Trophoblast cell (in vitro differentiated cells and primary cell): ENCODE results near the gene NEU4.
A peak's percentile ranks its signal among the peaks of the same experiment; 100 is the strongest.

Experiments
- DNase-seq, 2 donors: peaks; one replicate each; pipeline ENCODE4 v3.0.0-alpha.2; 2016
- H2AFZ ChIP-seq: 2 replicates; pipeline ENCODE4 v1.6.1; 2013; ENCODE audit warnings: low read length, moderate library complexity, mild to moderate bottlenecking; ENCODE audit not compliant: insufficient read depth, poor library complexity
- H2AK5ac ChIP-seq: 2 replicates; pipeline ENCODE4 v1.6.1; 2013; ENCODE audit warnings: mild to moderate bottlenecking, low read length
- H2BK120ac ChIP-seq: 2 replicates; pipeline ENCODE4 v1.6.1; 2013; ENCODE audit warnings: low read length, mild to moderate bottlenecking, moderate library complexity; ENCODE audit not compliant: insufficient read depth, poor library complexity
- H2BK12ac ChIP-seq: 2 replicates; pipeline ENCODE4 v1.6.1; 2013; ENCODE audit warnings: mild to moderate bottlenecking, low read length, moderate library complexity
- H2BK5ac ChIP-seq: 2 replicates; pipeline ENCODE4 v1.6.1; 2013; ENCODE audit warnings: low read length, low read depth, moderate library complexity, mild to moderate bottlenecking; ENCODE audit not compliant: poor library complexity
- H3K14ac ChIP-seq: 2 replicates; pipeline ENCODE4 v1.6.1; 2013; ENCODE audit warnings: mild to moderate bottlenecking, low read length
- H3K18ac ChIP-seq: 2 replicates; pipeline ENCODE4 v1.6.1; 2013; ENCODE audit warnings: mild to moderate bottlenecking, low read length
- H3K23ac ChIP-seq: 2 replicates; pipeline ENCODE4 v1.6.1; 2013; ENCODE audit warnings: low read length
- H3K27ac ChIP-seq: 2 replicates; pipeline ENCODE4 v1.5.1; 2013; ENCODE audit warnings: low read depth, mild to moderate bottlenecking, inconsistent platforms, low read length, moderate library complexity
- H3K27me3 ChIP-seq: 2 replicates; pipeline ENCODE4 v1.6.1; 2013; ENCODE audit warnings: inconsistent platforms, mild to moderate bottlenecking, low read length, moderate library complexity; ENCODE audit not compliant: insufficient read depth
- H3K36me3 ChIP-seq, 2 experiments: 1 replicate in 1 of 2; 2 replicates in 1 of 2; pipeline ENCODE4 v1.6.1; 2013; ENCODE audit warnings: low read length in 2 of 2, mild to moderate bottlenecking in 2 of 2, moderate library complexity in 1 of 2; ENCODE audit not compliant: insufficient read depth in 2 of 2, control insufficient read depth in 1 of 2
- H3K4ac ChIP-seq: 2 replicates; pipeline ENCODE4 v1.6.1; 2013; ENCODE audit warnings: low read depth, mild to moderate bottlenecking, low read length, moderate library complexity
- H3K4me1 ChIP-seq, 2 experiments: 1 replicate in 1 of 2; 2 replicates in 1 of 2; pipeline ENCODE4 v1.6.1; 2013; ENCODE audit warnings: low read length in 2 of 2, mild to moderate bottlenecking in 2 of 2, moderate library complexity in 1 of 2; ENCODE audit not compliant: insufficient read depth in 2 of 2, control insufficient read depth in 1 of 2
- H3K4me2 ChIP-seq: 2 replicates; pipeline ENCODE4 v1.6.1; 2013; ENCODE audit warnings: inconsistent platforms, mild to moderate bottlenecking, low read length, moderate library complexity
- H3K4me3 ChIP-seq: 2 replicates; pipeline ENCODE4 v1.5.1; 2013; ENCODE audit warnings: mild to moderate bottlenecking, low read depth, low read length, inconsistent platforms
- H3K79me1 ChIP-seq: one replicate; pipeline ENCODE4 v1.6.1; 2013; ENCODE audit warnings: low read length
- H3K79me2 ChIP-seq: 2 replicates; pipeline ENCODE4 v1.6.1; 2013; ENCODE audit warnings: low read length, mild to moderate bottlenecking; ENCODE audit not compliant: control insufficient read depth, insufficient read depth, poor library complexity
- H3K9ac ChIP-seq: 2 replicates; pipeline ENCODE4 v1.6.1; 2013; ENCODE audit warnings: mild to moderate bottlenecking, low read length
- H3K9me3 ChIP-seq: 2 replicates; pipeline ENCODE4 v1.6.1; 2013; ENCODE audit warnings: low read depth, mild to moderate bottlenecking, control low read depth, inconsistent platforms, low read length; ENCODE audit not compliant: insufficient read depth
- H4K12ac ChIP-seq: 2 replicates; pipeline ENCODE4 v1.6.1; 2013; ENCODE audit warnings: low read depth, mild to moderate bottlenecking, low read length, moderate library complexity
- H4K8ac ChIP-seq: 2 replicates; pipeline ENCODE4 v1.6.1; 2013; ENCODE audit warnings: low read depth, mild to moderate bottlenecking, low read length, moderate library complexity
- H4K91ac ChIP-seq: one replicate; pipeline ENCODE4 v1.6.1; 2013; ENCODE audit warnings: low read depth, mild to moderate bottlenecking, low read length, moderate library complexity
- WGBS: extraction: QIAGEN DNeasy Blood & Tissue Kit; methylation state at CpG from one replicate; pipeline ENCODE4 v1.1.7; 2013; ENCODE audit warnings: missing lambda C conversion rate; ENCODE audit not compliant: insufficient read length, insufficient coverage; ENCODE audit errors: extremely low coverage; 5-methylcytosine and 5-hydroxymethylcytosine counted together

The NEU4 gene

DNA sequence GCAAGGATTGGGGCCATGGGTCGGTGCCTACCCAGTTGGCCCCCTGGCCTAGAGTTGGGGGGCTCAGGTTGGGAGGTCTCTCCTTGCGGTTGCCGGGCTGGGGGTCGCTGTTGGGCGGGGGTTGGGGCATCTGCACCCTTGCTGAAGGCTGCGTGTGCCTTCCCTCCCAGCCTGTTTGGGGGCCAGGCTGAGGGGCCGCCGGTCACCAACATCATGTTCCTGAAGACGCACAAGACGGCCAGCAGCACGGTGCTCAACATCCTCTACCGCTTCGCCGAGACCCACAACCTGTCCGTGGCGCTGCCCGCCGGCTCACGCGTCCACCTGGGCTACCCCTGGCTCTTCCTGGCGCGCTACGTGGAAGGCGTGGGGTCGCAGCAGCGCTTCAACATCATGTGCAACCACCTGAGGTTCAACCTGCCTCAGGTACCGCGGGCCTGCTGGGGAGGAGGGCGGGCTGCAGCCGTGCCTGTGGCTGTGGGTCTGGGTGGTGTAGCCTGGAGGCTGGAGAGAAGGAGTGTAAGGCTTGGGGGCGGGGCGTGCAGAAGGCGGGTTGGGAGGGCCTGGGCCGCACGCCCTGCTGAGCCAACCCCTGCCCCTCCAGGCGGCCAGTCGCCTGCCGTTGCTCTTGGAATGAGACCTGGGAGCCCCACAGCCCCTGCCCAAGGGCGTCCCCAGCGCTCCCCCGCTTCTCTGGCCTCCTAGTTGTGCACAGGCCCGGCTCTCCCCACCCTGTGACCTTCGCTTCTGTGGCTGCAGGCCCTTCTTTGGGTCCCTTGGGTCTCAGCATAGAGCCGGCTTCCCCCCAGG, 7.2 kb upstream of the NEU4 start:
- H2BK5ac ChIP-seq = no peak overlapping the region
- H2BK120ac ChIP-seq = no peak overlapping the region
- no peak overlapping the region for H3K4me2 ChIP-seq
- peaks cover 4 to 6% of the 10 kb centered on the region in 2 experiments for H3K4me1 ChIP-seq
- H4K91ac ChIP-seq = no peak overlapping the region
- H3K9ac ChIP-seq = no peak overlapping the region
- H3K27me3 ChIP-seq = no peaks in the 10 kb centered on the region
- no peak overlapping the region for H2AK5ac ChIP-seq
- no peak overlapping the region for H4K12ac ChIP-seq
- H3K79me1 ChIP-seq = peaks cover 5% of the 10 kb centered on the region
- H3K27ac ChIP-seq = no peak overlapping the region
- no peak overlapping the region for H2AFZ ChIP-seq
- H3K14ac ChIP-seq = no peak overlapping the region
- no peak overlapping the region for H2BK12ac ChIP-seq
- no peak overlapping the region for H3K18ac ChIP-seq
- no peak overlapping the region for H3K4ac ChIP-seq
- no peak overlapping the region for H4K8ac ChIP-seq
- H3K36me3 ChIP-seq = no peaks in the 10 kb centered on the region
- H3K79me2 ChIP-seq = no peaks in the 10 kb centered on the region
- WGBS = no CpG with 5 or more reads among the region's 44 CpGs
- H3K23ac ChIP-seq = no peak overlapping the region
- DNase-seq = no peak
- no peak overlapping the region for H3K4me3 ChIP-seq
- H3K9me3 ChIP-seq = peaks cover 4% of the 10 kb centered on the region

- Histone ChIP-seq H3K79me1 (peaks cover 5% of the 10 kb centered on the region), H3K18ac (no peak overlapping the region), H3K4ac (no peak overlapping the region), H3K27ac (no peak overlapping the region), H2AK5ac (no peak overlapping the region), H3K9ac (no peak overlapping the region), H4K12ac (no peak overlapping the region), H3K27me3 (no peaks in the 10 kb centered on the region), H2BK5ac (no peak overlapping the region), H3K14ac (no peak overlapping the region), H2AFZ (no peak overlapping the region), H4K8ac (no peak overlapping the region), H3K4me2 (no peak overlapping the region), H3K79me2 (no peaks in the 10 kb centered on the region), H3K9me3 (peaks cover 4% of the 10 kb centered on the region), H4K91ac (no peak overlapping the region), H3K4me1 (peaks cover 4 to 6% of the 10 kb centered on the region in 2 experiments), H3K23ac (no peak overlapping the region), H2BK120ac (no peak overlapping the region), H3K4me3 (no peak overlapping the region), H3K36me3 (no peaks in the 10 kb centered on the region), H2BK12ac (no peak overlapping the region)
- WGBS = no CpG with 5 or more reads among the region's 32 CpGs
- DNase-seq = no peak
Observed at GRCh38 chr2:241802421-241803318, 6.3 kb upstream of the NEU4 start.

DNA sequence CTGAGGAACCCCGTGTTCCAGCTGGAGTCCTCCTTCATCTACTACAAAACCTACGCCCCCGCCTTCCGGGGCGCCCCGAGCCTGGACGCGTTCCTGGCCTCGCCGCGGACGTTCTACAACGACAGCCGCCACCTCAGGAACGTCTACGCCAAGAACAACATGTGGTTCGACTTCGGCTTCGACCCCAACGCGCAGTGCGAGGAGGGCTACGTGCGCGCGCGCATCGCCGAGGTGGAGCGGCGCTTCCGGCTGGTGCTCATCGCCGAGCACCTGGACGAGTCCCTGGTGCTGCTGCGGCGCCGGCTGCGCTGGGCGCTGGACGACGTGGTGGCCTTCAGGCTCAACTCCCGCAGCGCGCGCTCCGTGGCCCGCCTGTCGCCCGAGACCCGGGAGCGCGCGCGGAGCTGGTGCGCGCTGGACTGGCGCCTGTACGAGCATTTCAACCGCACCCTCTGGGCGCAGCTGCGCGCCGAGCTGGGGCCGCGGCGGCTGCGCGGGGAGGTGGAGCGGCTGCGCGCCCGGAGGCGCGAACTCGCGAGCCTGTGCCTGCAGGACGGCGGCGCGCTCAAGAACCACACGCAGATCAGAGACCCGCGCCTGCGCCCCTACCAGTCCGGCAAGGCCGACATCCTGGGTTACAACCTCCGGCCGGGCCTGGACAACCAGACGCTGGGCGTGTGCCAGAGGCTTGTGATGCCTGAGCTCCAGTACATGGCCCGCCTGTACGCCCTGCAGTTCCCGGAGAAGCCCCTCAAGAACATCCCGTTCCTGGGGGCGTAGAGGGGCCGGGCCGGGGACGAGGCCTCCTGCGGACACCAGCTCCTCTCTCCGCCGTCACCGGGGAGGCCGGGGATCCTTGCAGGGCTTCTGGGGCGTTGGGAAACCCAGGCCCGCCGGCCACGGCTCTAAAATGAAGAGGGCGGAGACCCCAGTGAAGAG, 5.3 kb upstream of the NEU4 start:
- Histone ChIP-seq H3K4me1 (peaks cover 4 to 6% of the 10 kb centered on the region in 2 experiments), H3K18ac (no peak overlapping the region), H2BK5ac (no peak overlapping the region), H2AFZ (no peak overlapping the region), H3K23ac (no peak overlapping the region), H3K27me3 (no peaks in the 10 kb centered on the region), H3K36me3 (no peaks in the 10 kb centered on the region), H3K9ac (no peak overlapping the region), H4K12ac (no peak overlapping the region), H3K14ac (no peak overlapping the region), H3K9me3 (peaks cover 4% of the 10 kb centered on the region), H3K27ac (no peak overlapping the region), H2BK12ac (no peak overlapping the region), H3K79me2 (no peaks in the 10 kb centered on the region), H3K4me3 (no peak overlapping the region), H2BK120ac (no peak overlapping the region), H2AK5ac (no peak overlapping the region), H4K8ac (no peak overlapping the region), H4K91ac (no peak overlapping the region), H3K4ac (no peak overlapping the region), H3K4me2 (peak overlapping the region; percentile 29), H3K79me1 (peaks cover 5% of the 10 kb centered on the region)
- DNase-seq = no peak
- WGBS = no CpG with 5 or more reads among the region's 109 CpGs
